H1 (cell line): Measurements from ENCODE around the gene GCAT. TPM values are rescaled to one million over a fixed set of nuclear protein-coding genes. Genes with fewer than 3 reads are reported as not detected.

Source experiments
- CTCF ChIA-PET: fragments of 300-600 bp; sonication (Branson Sonifier 250); formaldehyde crosslinking; loops from one replicate; lab custom pipeline; 2021; ENCODE audit not compliant: partially characterized antibody; lab: Charles Lee
- POLR2A ChIA-PET: fragments of 300-600 bp; sonication (Branson Sonifier 250); formaldehyde crosslinking; loops from one replicate; lab custom pipeline; 2021; ENCODE audit warnings: inconsistent platforms; ENCODE audit not compliant: partially characterized antibody; lab: Charles Lee
- DNase-seq, 2 experiments: peaks; one replicate each; pipeline versions ENCODE4 v3.0.0 to v3.0.0-alpha.2; 2010 to 2022; ENCODE audit warnings: low spot score in 2 of 2, low read depth in 1 of 2, mixed read lengths in 1 of 2
- FAIRE-seq: peaks from 2 replicates; lab custom pipeline; 2011; peaks lifted over from hg19 to GRCh38; lab: Jason Lieb, UNC
- H2AFZ ChIP-seq: 2 replicates; pipeline ENCODE4 v1.8.1; 2012; ENCODE audit warnings: low read length, inconsistent platforms
- H2AK5ac ChIP-seq: 2 replicates; pipeline ENCODE4 v1.6.1; 2013; ENCODE audit warnings: low read depth, low read length
- H2BK120ac ChIP-seq: replicated peaks from 2 replicates; pipeline ENCODE3; 2013; ENCODE audit warnings: low read depth, low read length, inconsistent platforms
- H2BK12ac ChIP-seq: 2 replicates; pipeline ENCODE4 v1.6.1; 2013; ENCODE audit warnings: low read depth, low read length
- H2BK15ac ChIP-seq: 2 replicates; pipeline ENCODE4 v1.6.1; 2013; ENCODE audit warnings: low read length
- H2BK20ac ChIP-seq: 2 replicates; pipeline ENCODE4 v1.6.1; 2013; ENCODE audit warnings: low read length
- H2BK5ac ChIP-seq: 2 replicates; pipeline ENCODE4 v1.6.1; 2013; ENCODE audit warnings: low read depth, low read length
- H3K14ac ChIP-seq: 2 replicates; pipeline ENCODE4 v1.6.1; 2013; ENCODE audit warnings: inconsistent platforms; ENCODE audit not compliant: insufficient read length
- H3K18ac ChIP-seq: 2 replicates; pipeline ENCODE4 v1.6.1; 2013; ENCODE audit warnings: low read length; ENCODE audit errors: extremely low read depth
- H3K23ac ChIP-seq: 2 replicates; pipeline ENCODE4 v1.6.1; 2013; ENCODE audit warnings: inconsistent platforms; ENCODE audit not compliant: insufficient read length
- H3K23me2 ChIP-seq: 2 replicates; pipeline ENCODE4 v1.6.1; 2013; ENCODE audit warnings: low read depth, low read length
- H3K27ac ChIP-seq: 2 replicates; pipeline ENCODE4 v1.6.1; 2011; ENCODE audit warnings: low read depth, low read length, inconsistent platforms
- H3K27me3 ChIP-seq, 4 experiments: replicated peaks in 1 of 4; 1 replicate in 1 of 4; 2 replicates in 3 of 4; pipeline versions ENCODE4 v1.6.1 to v1.8.1; 2011 to 2013; ENCODE audit warnings: low read length in 3 of 4, mild to moderate bottlenecking in 3 of 4, inconsistent platforms in 2 of 4, mixed read lengths in 2 of 4, moderate library complexity in 1 of 4; ENCODE audit not compliant: control insufficient read depth in 3 of 4, insufficient read depth in 3 of 4; ENCODE audit errors: extremely low read depth in 1 of 4
- H3K36me3 ChIP-seq, 4 experiments: 2 replicates each; pipeline versions ENCODE4 v1.6.1 to v1.8.1; 2011 to 2013; ENCODE audit warnings: mild to moderate bottlenecking in 4 of 4, low read length in 3 of 4, moderate library complexity in 2 of 4, control low read depth in 1 of 4, inconsistent platforms in 1 of 4; ENCODE audit not compliant: insufficient read depth in 4 of 4, control insufficient read depth in 2 of 4
- H3K4ac ChIP-seq: replicated peaks from 2 replicates; pipeline ENCODE3; 2013; ENCODE audit warnings: low read length, low read depth, mixed read lengths, inconsistent platforms; ENCODE audit not compliant: insufficient read length
- H3K4me1 ChIP-seq, 4 experiments: replicated peaks in 1 of 4; 1 replicate in 1 of 4; 2 replicates in 3 of 4; pipeline versions ENCODE4 v1.6.1 to v1.8.1; 2011 to 2013; ENCODE audit warnings: low read length in 3 of 4, inconsistent platforms in 2 of 4, mixed read lengths in 1 of 4; ENCODE audit not compliant: insufficient read depth in 4 of 4, control insufficient read depth in 3 of 4
- H3K4me2 ChIP-seq, 2 experiments: 2 replicates each; pipeline versions ENCODE4 v1.6.1 to v1.8.1; 2011 to 2013; ENCODE audit warnings: low read depth in 2 of 2, low read length in 2 of 2, control low read depth in 1 of 2, inconsistent platforms in 1 of 2, mild to moderate bottlenecking in 1 of 2; ENCODE audit not compliant: insufficient read depth in 1 of 2
- H3K4me3 ChIP-seq, 4 experiments: fragments of 200-600, 300-600 bp in 1 of 4; sonication (generic), shearing (Covaris generic), sonication (Bioruptor Twin) in 1 of 4; 2 replicates each; pipeline versions ENCODE4 v1.5.1 to v1.8.1; 2011 to 2016; ENCODE audit warnings: low read length in 4 of 4, low read depth in 3 of 4, control low read depth in 2 of 4, inconsistent platforms in 2 of 4, mild to moderate bottlenecking in 2 of 4, mixed read lengths in 1 of 4, moderate library complexity in 1 of 4; ENCODE audit not compliant: insufficient read depth in 2 of 4; ENCODE audit errors: extremely low read depth in 1 of 4
- H3K56ac ChIP-seq: replicated peaks from 2 replicates; pipeline ENCODE3; 2013; ENCODE audit warnings: low read depth, mild to moderate bottlenecking, mixed read lengths, low read length, inconsistent platforms; ENCODE audit not compliant: insufficient read length
- H3K79me1 ChIP-seq: 2 replicates; pipeline ENCODE4 v1.6.1; 2013; ENCODE audit warnings: low read depth, low read length, control low read depth
- H3K79me2 ChIP-seq, 2 experiments: 2 replicates each; pipeline versions ENCODE4 v1.6.1 to v1.8.1; 2012 to 2013; ENCODE audit warnings: low read length in 2 of 2, mild to moderate bottlenecking in 2 of 2, inconsistent platforms in 1 of 2; ENCODE audit not compliant: insufficient read depth in 2 of 2, control insufficient read depth in 1 of 2
- H3K9ac ChIP-seq, 4 experiments: replicated peaks in 1 of 4; 1 replicate in 1 of 4; 2 replicates in 3 of 4; pipeline versions ENCODE4 v1.6.1 to v1.8.1; 2011 to 2013; ENCODE audit warnings: low read depth in 3 of 4, low read length in 3 of 4, control low read depth in 2 of 4, mild to moderate bottlenecking in 2 of 4, moderate library complexity in 2 of 4, inconsistent platforms in 1 of 4; ENCODE audit errors: extremely low read depth in 1 of 4
- H3K9me3 ChIP-seq, 2 experiments: 2 replicates each; pipeline versions ENCODE4 v1.6.1 to v1.8.1; 2012 to 2013; ENCODE audit warnings: mild to moderate bottlenecking in 2 of 2, moderate library complexity in 2 of 2, control low read depth in 1 of 2, inconsistent platforms in 1 of 2, low read depth in 1 of 2, low read length in 1 of 2, mixed read lengths in 1 of 2; ENCODE audit not compliant: insufficient read depth in 2 of 2
- H4K20me1 ChIP-seq, 2 experiments: replicated peaks in 1 of 2; 2 replicates each; pipeline versions ENCODE3 to v1.8.1; 2011 to 2013; ENCODE audit warnings: inconsistent platforms in 2 of 2, low read length in 2 of 2, mild to moderate bottlenecking in 1 of 2; ENCODE audit not compliant: insufficient read depth in 2 of 2, control insufficient read depth in 1 of 2
- H4K5ac ChIP-seq: 2 replicates; pipeline ENCODE4 v1.6.1; 2013; ENCODE audit warnings: low read length, low read depth, mixed read lengths, inconsistent platforms; ENCODE audit not compliant: insufficient read length
- H4K8ac ChIP-seq: 2 replicates; pipeline ENCODE4 v1.8.0; 2013; ENCODE audit warnings: mild to moderate bottlenecking, moderate library complexity, low read length, inconsistent platforms; ENCODE audit not compliant: insufficient read depth; ENCODE audit errors: extremely low read depth
- H4K91ac ChIP-seq: replicated peaks from 2 replicates; pipeline ENCODE3; 2013; ENCODE audit warnings: low read length, mixed read lengths, inconsistent platforms; ENCODE audit not compliant: insufficient read length
- CREB1 ChIP-seq: IDR thresholded peaks from 2 replicates; pipeline ENCODE4 v1.6.1; 2012; ENCODE audit warnings: inconsistent platforms
- KDM1A ChIP-seq: fragments of 200-600, 300-600 bp; sonication (generic); IDR thresholded peaks from 2 replicates; pipeline ENCODE4 v1.7.1; 2016; ENCODE audit warnings: mild to moderate bottlenecking, low read length, borderline replicate concordance
- WGBS, 2 experiments: shearing (Covaris generic) in 1 of 2; methylation state at CpG; one replicate each; pipeline versions ENCODE4 v1.1.6 to v1.1.7; 2013 to 2015; ENCODE audit warnings: low lambda C conversion rate in 2 of 2, mixed read lengths in 2 of 2, inconsistent platforms in 1 of 2, low coverage in 1 of 2, missing lambda C conversion rate in 1 of 2; ENCODE audit not compliant: insufficient replicate concordance in 2 of 2, insufficient coverage in 1 of 2, insufficient read length in 1 of 2; ENCODE audit errors: extremely low coverage in 1 of 2, missing lambda C conversion rate in 1 of 2; 5-methylcytosine and 5-hydroxymethylcytosine counted together
- polyA plus RNA-seq, 7 experiments: library from polyadenylated mRNA; depleted of rRNA in 3 of 7; stranded (reverse) in 5 of 7; unstranded in 2 of 7; fragments of >200 nt in 5 of 7; fragments of 200-250 nt in 2 of 7; gene quantifications; 1 replicate in 5 of 7; 2 replicates in 1 of 7; 4 replicates in 1 of 7; pipeline versions ENCODE4 v1.2.1 to v1.2.3, GENCODE V29; 2011 to 2013; ENCODE audit warnings: missing spikeins in 2 of 7, mixed read lengths in 2 of 7
- total RNA-seq: library from RNA; stranded (reverse); fragmentation: NEBNext Ultra II Directional; extraction: Animal tissue kit (Norgen Biotek cat#: 25700); gene quantifications from 2 replicates; pipeline ENCODE4 v1.2.1, GENCODE V29; 2021
- TF ChIP-seq, protein P1 (sequence below): IDR thresholded peaks from 2 replicates; pipeline ENCODE4 v1.6.1; 2011; ENCODE audit warnings: low read depth, mild to moderate bottlenecking, low read length; ENCODE audit not compliant: insufficient read depth

GCAT gene
- total and polyA plus RNA-seq, 2 of the 8 experiments (the other 6 are each of a cell fraction or from before 2014, with no cell fraction given), result 24.3 to 47.5 TPM

DNA sequence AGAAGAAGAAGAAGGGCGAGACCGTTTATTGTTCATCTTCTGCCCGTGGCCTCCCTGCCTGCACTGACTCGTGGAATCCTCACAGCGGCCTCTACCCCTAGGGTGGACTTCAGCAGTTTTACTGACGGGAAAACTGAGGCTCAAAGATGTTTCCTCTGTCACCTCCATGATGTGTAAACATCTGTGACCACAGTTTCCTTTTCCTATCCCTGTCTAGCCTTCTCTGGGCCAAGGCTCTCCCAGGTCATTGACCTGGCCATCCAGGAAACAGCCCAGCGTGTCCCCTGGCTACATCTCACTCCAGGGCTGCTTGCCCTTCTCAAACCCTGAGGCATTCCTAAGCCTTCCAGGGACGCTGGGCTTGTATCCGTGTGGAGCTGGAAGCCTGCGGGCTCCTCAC is 49.0 kb upstream of the GCAT start:
- WGBS, 2 experiments, result 90% methylated on average over 10 of the region's 10 CpGs; no CpG with 5 or more reads in 1 of the 2 experiments
- H2BK120ac ChIP-seq, result no peak overlapping the region
- no peak overlapping the region for H3K23ac ChIP-seq
- no peak overlapping the region for H3K4ac ChIP-seq
- H3K14ac ChIP-seq, result no peak overlapping the region
- no peak overlapping the region for H3K4me2 ChIP-seq
- no peak overlapping the region for H3K18ac ChIP-seq
- no peaks in the 10 kb centered on the region for H3K79me1 ChIP-seq
- H3K27me3 ChIP-seq, result no peaks in the 10 kb centered on the region
- H2BK12ac ChIP-seq, result no peak overlapping the region
- H3K9me3 ChIP-seq, result no peaks in the 10 kb centered on the region
- no peak overlapping the region for H3K27ac ChIP-seq
- no peak overlapping the region for H2AK5ac ChIP-seq
- H3K23me2 ChIP-seq, result no peaks in the 10 kb centered on the region
- no peak overlapping the region for H2BK15ac ChIP-seq
- H3K9ac ChIP-seq, result no peak overlapping the region
- H2BK20ac ChIP-seq, result no peak overlapping the region
- POLR2A ChIA-PET, result interaction anchor here (0.7 to 1.4 kb wide), 3 partner anchors 9 to 11 kb away, joined by 3 to 4 read pairs (median 4); no protein-coding TSS in a partner anchor
- H4K20me1 ChIP-seq, result peaks cover 4 to 5% of the 10 kb centered on the region in 2 experiments
- H3K56ac ChIP-seq, result no peak overlapping the region
- H2AFZ ChIP-seq, result no peak overlapping the region
- H3K36me3 ChIP-seq, result peaks cover 2 to 40% (median 22%) of the 10 kb centered on the region in 4 experiments; a peak in 6 of 8 replicates
- CTCF ChIA-PET, result interaction anchor here (0.6 to 10.9 kb wide), 4 partner anchors 10 to 191 kb away, joined by 3 to 75 read pairs (median 4); no protein-coding TSS in a partner anchor
- H2BK5ac ChIP-seq, result no peak overlapping the region
- FAIRE-seq (no peak), DNase-seq (no peak)
- H3K4me1 ChIP-seq, result no peaks in the 10 kb centered on the region
- H4K91ac ChIP-seq, result no peak overlapping the region
- TF ChIP-seq KDM1A, result no peak
- TF ChIP-seq, protein P1, sequence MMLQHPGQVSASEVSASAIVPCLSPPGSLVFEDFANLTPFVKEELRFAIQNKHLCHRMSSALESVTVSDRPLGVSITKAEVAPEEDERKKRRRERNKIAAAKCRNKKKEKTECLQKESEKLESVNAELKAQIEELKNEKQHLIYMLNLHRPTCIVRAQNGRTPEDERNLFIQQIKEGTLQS, result no peak
- TF ChIP-seq CREB1, result no peak
- TF ChIP-seq, all 59 proteins: peak for 0
- Histone ChIP-seq H3K79me2 (no peaks in the 10 kb centered on the region), H4K8ac (no peak overlapping the region), H4K5ac (no peak overlapping the region), H3K4me3 (no peak overlapping the region)
